SKM-1 treated with dmso at 0.1 percent for 144 hours (cell line): ENCODE measurements around the gene IGIP.
A peak's percentile ranks its signal among the peaks of the same experiment; 100 is the strongest.
"Not testable (repeated sequence)": the region's sequence is repeated elsewhere in the genome, so short reads cannot be mapped to it uniquely, and the experiment has no call there.

Source experiments
- DNase-seq: peaks from one replicate; lab custom pipeline; 2025; ENCODE audit not compliant: unreplicated experiment; lab: John Stamatoyannopoulos, UW

IGIP gene

DNA sequence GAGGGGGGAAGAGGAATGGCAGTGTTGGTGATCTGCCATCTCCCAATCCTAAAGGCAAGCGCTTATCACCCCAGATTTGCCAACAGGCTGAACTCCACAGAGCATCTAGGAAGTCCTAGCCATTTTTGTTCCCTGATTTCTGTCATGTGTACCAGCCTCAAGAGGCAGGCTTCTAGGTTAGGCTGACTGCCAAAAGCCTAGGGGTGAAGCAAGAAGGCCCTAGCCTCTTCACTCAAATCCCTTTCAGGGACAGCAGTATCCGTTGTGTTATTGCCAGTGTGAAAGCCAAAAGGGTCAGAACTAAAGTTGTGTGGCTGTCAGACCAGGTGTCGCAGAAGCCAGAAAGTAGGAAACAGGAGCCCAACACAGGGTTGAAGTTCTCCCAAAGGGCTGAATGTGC lies 14.7 kb downstream of the IGIP start:
- DNase-seq, result no peak

DNA sequence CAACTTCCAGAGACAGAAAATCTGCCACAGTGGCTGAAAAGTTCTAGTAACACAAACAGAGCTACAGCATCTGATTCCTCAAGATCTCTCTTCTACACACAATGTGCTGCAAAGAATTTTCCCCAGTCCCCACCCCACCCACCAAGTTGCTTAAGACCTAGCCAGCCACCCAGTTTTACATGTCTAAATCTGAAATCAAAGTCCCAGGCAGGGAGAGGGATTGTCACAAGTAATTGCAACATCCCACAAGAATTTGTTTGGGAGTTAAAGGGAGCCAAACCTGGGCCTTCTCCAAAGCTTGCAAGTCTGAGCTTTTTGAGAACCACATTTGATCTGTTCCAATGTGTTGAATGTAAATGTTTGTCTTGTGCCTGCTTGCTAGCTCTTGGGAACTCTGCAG lies 15.5 kb downstream of the IGIP start:
- DNase-seq, result no peak

DNA sequence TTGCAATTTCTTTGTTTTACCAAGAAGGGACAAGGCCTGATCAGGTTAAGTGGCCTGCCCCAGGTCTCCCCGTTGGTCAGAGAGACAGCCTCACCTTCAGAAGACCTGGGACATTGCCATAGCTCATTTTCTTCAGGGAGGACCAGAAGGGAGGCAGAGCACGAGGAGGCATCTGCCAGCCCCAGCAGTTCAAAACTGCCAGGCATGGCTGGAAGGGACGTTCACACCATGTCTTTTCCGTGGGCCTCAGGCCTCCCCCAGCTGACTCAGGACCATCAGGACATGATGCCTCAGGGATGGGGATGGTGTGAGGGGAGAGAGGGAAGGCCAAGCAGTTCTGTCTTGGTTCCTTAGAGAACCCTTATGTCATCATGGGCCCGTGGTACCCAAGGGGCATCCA lies 16.5 kb downstream of the IGIP start:
- no peak for DNase-seq

GRCh38 chr5:140142856-140143255 lies 17.1 kb downstream of the IGIP start:
- DNase-seq, result no peak

- DNase-seq, result no peak
Measured at GRCh38 chr5:140143521-140144258, 18.0 kb downstream of the IGIP start.

GRCh38 chr5:140145256-140145655 lies 19.5 kb downstream of the IGIP start:
- DNase-seq, result no peak

- DNase-seq, result peak; percentile 66
Measured at GRCh38 chr5:140145818-140146522, 20.2 kb downstream of the IGIP start.

GRCh38 chr5:140146523-140146842 lies 20.7 kb downstream of the IGIP start:
- no peak for DNase-seq

- no peak for DNase-seq
Measured at GRCh38 chr5:140147460-140147859, 21.7 kb downstream of the IGIP start.

GRCh38 chr5:140148508-140148907 lies 22.8 kb downstream of the IGIP start:
- no peak for DNase-seq

GRCh38 chr5:140150201-140150600 lies 24.5 kb downstream of the IGIP start:
- no peak for DNase-seq

GRCh38 chr5:140151144-140152021 lies 25.6 kb downstream of the IGIP start:
- no peak for DNase-seq

DNA sequence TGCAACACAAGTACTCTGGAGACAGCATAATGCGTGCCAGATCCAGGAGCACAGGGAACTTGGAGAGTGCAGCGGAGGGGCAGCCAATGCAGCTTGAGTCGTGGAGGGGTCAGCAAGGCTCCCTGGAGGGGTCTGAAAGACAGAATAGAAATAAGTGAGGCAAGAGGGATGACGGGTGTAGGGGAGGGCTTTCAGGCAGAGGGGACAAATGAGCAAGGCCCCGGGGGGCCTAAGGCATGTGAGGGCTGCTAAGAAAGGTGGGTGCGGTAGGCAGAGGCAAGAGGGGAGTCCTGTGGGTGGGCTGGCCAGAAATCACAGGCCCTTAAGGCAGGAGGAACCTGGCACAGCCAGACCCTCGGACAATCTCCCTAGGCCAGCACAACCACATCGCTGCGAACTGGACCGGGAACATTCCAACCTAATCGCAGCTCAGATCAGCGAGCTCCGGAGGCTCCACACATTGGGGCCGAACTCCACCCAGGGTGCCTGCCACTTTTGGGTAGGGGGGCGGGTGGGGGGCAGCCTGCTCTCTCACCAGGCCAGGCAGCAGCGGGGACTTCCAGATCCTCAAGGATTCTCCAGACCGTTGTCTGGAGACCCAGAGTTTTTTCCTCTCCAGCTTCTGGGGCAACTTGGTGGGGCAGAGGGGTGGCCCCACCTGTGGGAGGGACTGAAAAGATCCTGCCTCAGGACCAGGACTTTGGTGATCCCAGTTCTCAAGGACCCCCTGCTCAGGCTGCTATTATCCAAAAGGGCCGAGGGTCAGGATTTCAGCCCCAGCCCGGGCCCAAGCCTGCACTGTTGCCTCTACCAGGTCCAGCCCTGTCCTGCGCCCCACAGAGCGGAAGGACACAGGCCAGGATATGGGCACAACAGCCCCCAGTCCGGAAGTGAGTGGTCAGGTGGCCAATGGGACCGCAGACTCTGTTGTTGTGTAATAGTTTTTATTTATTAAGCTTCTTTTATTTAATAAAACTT lies 26.6 kb downstream of the IGIP start:
- DNase-seq, result no peak

DNA sequence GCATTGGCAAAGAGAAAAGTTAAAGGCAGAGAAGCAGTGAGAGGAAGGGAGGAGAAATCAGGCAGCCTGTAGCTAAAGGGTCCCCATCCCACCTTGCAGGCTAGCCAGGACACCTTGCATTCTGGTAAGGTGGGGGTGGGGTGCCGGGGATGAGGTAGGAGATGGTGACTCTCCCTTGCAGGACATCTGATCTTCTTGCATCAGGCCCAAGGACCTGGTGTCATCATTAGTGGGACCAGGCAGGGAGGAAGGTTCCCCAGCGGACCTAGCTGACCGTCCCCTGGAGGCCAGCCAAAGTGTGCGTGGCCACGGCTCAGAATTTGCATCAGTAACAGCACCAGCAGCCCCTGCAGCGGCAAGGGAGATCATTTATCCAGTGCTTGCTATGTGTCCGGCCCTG lies 27.5 kb downstream of the IGIP start:
- no peak for DNase-seq

- no peak for DNase-seq
Measured at GRCh38 chr5:140153905-140154304, 28.2 kb downstream of the IGIP start.

- DNase-seq, result not testable (repeated sequence)
Measured at GRCh38 chr5:140154710-140155381, 29.1 kb downstream of the IGIP start.

GRCh38 chr5:140157032-140157781 lies 31.5 kb downstream of the IGIP start:
- peak; percentile 82 for DNase-seq

DNA sequence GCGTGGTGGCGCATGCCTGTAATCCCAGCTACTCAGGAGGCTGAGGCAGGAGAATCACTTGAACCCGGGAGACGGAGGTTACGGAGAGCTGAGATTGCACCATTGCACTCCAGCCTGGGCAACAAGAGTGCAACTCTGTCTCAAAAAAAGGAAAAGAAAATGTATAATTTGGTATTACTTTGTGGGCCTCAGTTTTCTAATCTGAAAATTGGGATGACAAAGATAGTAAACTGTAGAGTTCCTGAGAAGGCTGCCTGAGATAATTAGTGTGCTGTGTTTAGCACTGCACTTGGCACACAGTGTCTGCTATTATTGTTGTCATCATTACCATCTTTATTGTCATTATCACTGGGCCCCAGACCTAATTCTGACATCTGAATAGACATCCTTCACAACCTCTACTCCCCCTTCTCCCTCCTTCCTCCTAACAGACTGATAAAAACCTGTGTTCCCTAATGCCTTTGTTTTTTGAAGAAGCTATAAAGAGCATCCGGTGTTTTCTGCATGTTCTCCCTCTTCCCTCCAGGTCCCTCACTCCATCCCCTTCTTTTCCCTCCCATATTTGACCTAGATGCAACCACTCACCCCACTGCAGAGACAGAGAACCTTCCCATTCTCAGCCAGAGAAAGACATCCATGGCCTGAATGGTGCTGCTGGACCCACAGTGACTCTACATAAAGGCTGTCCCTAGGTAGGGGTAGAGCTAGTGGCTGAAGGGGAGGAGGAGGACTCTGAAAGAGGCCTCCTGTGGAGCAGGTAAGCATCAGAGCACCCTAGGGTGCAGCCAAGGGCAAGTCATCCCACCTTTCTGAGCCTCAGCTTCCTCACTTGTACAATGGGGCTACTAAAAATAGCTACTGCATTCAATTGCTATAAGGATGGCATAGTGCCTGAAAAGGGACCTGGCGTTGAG lies 33.5 kb downstream of the IGIP start:
- no peak for DNase-seq
